Epithelial cell of esophagus (primary cell): ENCODE measurements around the gene CCL7.

ENCODE experiments used
- DNase-seq: peaks from one replicate; pipeline ENCODE4 v3.0.0; 2010; ENCODE audit warnings: low read depth
- H3K4me3 ChIP-seq: 2 replicates; pipeline ENCODE4 v1.5.1; 2011; ENCODE audit warnings: mild to moderate bottlenecking, low read length, control low read depth
- CTCF ChIP-seq: IDR thresholded peaks from 2 replicates; pipeline ENCODE4 v1.5.1; 2011; ENCODE audit warnings: low read depth, mild to moderate bottlenecking, low read length, control low read depth, inconsistent platforms; ENCODE audit not compliant: insufficient read depth; ENCODE audit errors: missing control alignments

The CCL7 gene

GRCh38 chr17:34257986-34258326, 12.1 kb upstream of the CCL7 start:
- no peak overlapping the region for H3K4me3 ChIP-seq
- DNase-seq: no peak
- no peak for TF ChIP-seq CTCF

- no peak for DNase-seq
- H3K4me3 ChIP-seq: no peak overlapping the region
- no peak for TF ChIP-seq CTCF
Observed at GRCh38 chr17:34259146-34259545, 10.9 kb upstream of the CCL7 start.

GRCh38 chr17:34260861-34261260, 9.2 kb upstream of the CCL7 start:
- no peak for DNase-seq
- H3K4me3 ChIP-seq: no peak overlapping the region
- TF ChIP-seq CTCF: no peak

GRCh38 chr17:34261568-34262337, 8.3 kb upstream of the CCL7 start:
- H3K4me3 ChIP-seq: no peak overlapping the region
- TF ChIP-seq CTCF: no peak
- DNase-seq: no peak

- no peak for TF ChIP-seq CTCF
- no peak for DNase-seq
- H3K4me3 ChIP-seq: no peak overlapping the region
Observed at GRCh38 chr17:34265711-34266110, 4.3 kb upstream of the CCL7 start.

GRCh38 chr17:34275881-34276280, 5.9 kb downstream of the CCL7 start:
- no peak for TF ChIP-seq CTCF
- peak; percentile 54 for DNase-seq

GRCh38 chr17:34276826-34277225, 6.8 kb downstream of the CCL7 start:
- TF ChIP-seq CTCF: no peak
- DNase-seq: no peak
- no peak overlapping the region for H3K4me3 ChIP-seq

More at GRCh38 chr17:34275881-34276280, 5.9 kb downstream of the CCL7 start:
- no peak overlapping the region for H3K4me3 ChIP-seq
